HepG2 (cell line): ENCODE results near the gene ARTN. TPM values are rescaled to one million over a fixed set of nuclear protein-coding genes. Genes with fewer than 3 reads are reported as not detected.

Experiments
- ARID2 ChIP-seq: sonication (generic); formaldehyde crosslinking; IDR thresholded peaks from 2 replicates; pipeline ENCODE4 v1.8.1; 2022; ENCODE audit warnings: mild to moderate bottlenecking, missing genetic modification reagents, borderline replicate concordance
- BCL6 ChIP-seq: IDR thresholded peaks from 2 replicates; pipeline ENCODE4 v1.6.1; 2016; ENCODE audit warnings: missing genetic modification reagents, missing compliant biosample characterization
- DNMT1 ChIP-seq: sonication (generic); formaldehyde crosslinking; IDR thresholded peaks from 2 replicates; pipeline ENCODE4 v1.5.1; 2020; ENCODE audit warnings: mild to moderate bottlenecking, missing genetic modification reagents
- GLI4 ChIP-seq: sonication (generic); formaldehyde crosslinking; IDR thresholded peaks from 2 replicates; pipeline ENCODE4 v1.5.1; 2020; ENCODE audit warnings: missing genetic modification reagents, mild to moderate bottlenecking, moderate library complexity, borderline replicate concordance
- MED8 ChIP-seq: sonication (generic); formaldehyde crosslinking; IDR thresholded peaks from 2 replicates; pipeline ENCODE4 v1.8.1; 2023; ENCODE audit warnings: mild to moderate bottlenecking, missing genetic modification reagents; ENCODE audit not compliant: insufficient replicate concordance
- PAWR ChIP-seq: sonication (generic); formaldehyde crosslinking; IDR thresholded peaks from 2 replicates; pipeline ENCODE4 v1.4.0; 2020; ENCODE audit warnings: missing genetic modification reagents, mild to moderate bottlenecking, borderline replicate concordance
- SIN3A ChIP-seq: IDR thresholded peaks from 2 replicates; pipeline ENCODE4 v1.6.1; 2011; ENCODE audit warnings: low read depth, mild to moderate bottlenecking, control low read depth, low read length, borderline replicate concordance
- SMARCE1 ChIP-seq: fragments of 450-650 bp; IDR thresholded peaks from 2 replicates; pipeline ENCODE4 v1.6.1; 2017; ENCODE audit warnings: borderline replicate concordance
- TFAP4 ChIP-seq: sonication (generic); IDR thresholded peaks from 2 replicates; pipeline ENCODE4 v1.6.1; 2016; ENCODE audit warnings: low read depth, borderline replicate concordance
- ZFY ChIP-seq: sonication (generic); formaldehyde crosslinking; IDR thresholded peaks from 2 replicates; pipeline ENCODE4 v1.4.0; 2020; ENCODE audit warnings: missing genetic modification reagents
- ZNF142 ChIP-seq: sonication (generic); formaldehyde crosslinking; IDR thresholded peaks from 2 replicates; pipeline ENCODE4 v1.4.0; 2020; ENCODE audit warnings: missing genetic modification reagents
- ZNF747 ChIP-seq: sonication (generic); formaldehyde crosslinking; IDR thresholded peaks from 2 replicates; pipeline ENCODE4 v1.8.1; 2023; ENCODE audit warnings: missing genetic modification reagents, mild to moderate bottlenecking, borderline replicate concordance
- ZNF782 ChIP-seq: sonication (generic); formaldehyde crosslinking; IDR thresholded peaks from 2 replicates; pipeline ENCODE4 v1.4.0; 2020; ENCODE audit warnings: missing genetic modification reagents, mild to moderate bottlenecking, borderline replicate concordance
- ZNF784 ChIP-seq: sonication (generic); formaldehyde crosslinking; IDR thresholded peaks from 2 replicates; pipeline ENCODE4 v1.5.1; 2020; ENCODE audit warnings: missing genetic modification reagents, mild to moderate bottlenecking, borderline replicate concordance
- polyA plus RNA-seq, 8 experiments: library from polyadenylated mRNA; depleted of rRNA in 3 of 8; stranded (reverse) in 7 of 8; unstranded in 1 of 8; fragments of >200 nt; fragmentation: Illumina TruSeq in 4 of 8; extraction: Trizol in 4 of 8; gene quantifications; 2 replicates each; pipeline versions ENCODE4 v1.2.1 to v1.2.3, GENCODE V29; 2011 to 2016; ENCODE audit warnings: low read depth in 4 of 8, missing spikeins in 1 of 8, mixed read lengths in 1 of 8; ENCODE audit not compliant: insufficient read depth in 1 of 8
- total RNA-seq, 5 experiments: library from RNA; depleted of rRNA; stranded (reverse); fragments of >200 nt; fragmentation: Illumina TruSeq; extraction: Trizol; gene quantifications; 2 replicates each; pipeline ENCODE4 v1.2.3, GENCODE V29; 2016; ENCODE audit warnings: low read depth in 1 of 5
- TF ChIP-seq, protein P1 (sequence below): sonication (generic); formaldehyde crosslinking; IDR thresholded peaks from 2 replicates; pipeline ENCODE4 v1.4.0; 2020; ENCODE audit warnings: mild to moderate bottlenecking, missing genetic modification reagents
- TF ChIP-seq, protein P2 (sequence below): sonication (generic); formaldehyde crosslinking; IDR thresholded peaks from 2 replicates; pipeline ENCODE4 v1.9.0; 2022; ENCODE audit warnings: missing genetic modification reagents, mild to moderate bottlenecking, borderline replicate concordance

ARTN gene
- total and polyA plus RNA-seq, 2 of the 13 experiments (the other 11 are each of a cell fraction or from before 2014, with no cell fraction given), result 0.11 to 0.62 TPM

DNA sequence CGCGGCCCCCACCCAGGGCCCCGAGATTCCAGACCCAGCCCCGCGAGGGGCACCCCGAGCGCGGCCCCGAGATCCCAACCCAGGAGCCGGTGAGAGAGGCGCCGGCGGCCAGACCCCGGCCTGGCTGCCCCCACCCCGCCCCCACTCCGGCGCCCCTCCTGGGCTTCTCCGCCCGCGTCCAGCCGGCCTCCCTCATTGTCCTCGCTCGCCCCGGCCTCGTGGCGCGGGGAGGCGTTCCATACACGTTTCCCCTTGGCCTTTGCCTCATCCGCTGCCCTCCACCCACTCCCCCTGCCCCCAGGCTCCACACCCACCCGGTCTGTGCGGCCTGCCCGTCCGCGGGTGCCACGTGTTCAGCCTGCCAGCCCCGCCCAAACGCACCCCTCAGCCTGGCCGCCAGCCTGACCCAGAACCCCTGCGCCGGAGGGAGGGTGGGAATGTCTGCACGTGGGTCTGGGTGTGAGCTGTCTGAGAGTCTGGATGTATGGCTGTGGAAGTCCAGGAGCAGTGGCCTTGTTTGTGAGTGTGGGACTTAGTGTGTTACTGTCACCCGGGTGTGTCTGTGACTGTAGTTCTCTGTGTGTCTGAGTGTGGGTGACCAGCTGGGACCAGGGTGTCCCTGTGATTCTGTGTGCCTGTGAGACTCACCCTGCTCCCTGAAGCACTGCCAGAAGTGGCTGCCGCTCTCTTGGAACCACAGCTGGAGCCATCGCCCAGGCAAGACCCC is 46.1 kb downstream of the ARTN start (continued):
- 0 out of 2 replicates have a peak, but pooled peaks have one; percentile 9 for TF ChIP-seq ZNF784 (CRISPR knock-in tag)
- TF ChIP-seq SMARCE1, result no peak
- no peak for TF ChIP-seq ARID2 (CRISPR knock-in tag)
- peak; percentile 50; the same call in 1 of the 2 replicates for TF ChIP-seq ZNF142 (CRISPR knock-in tag)
- no peak for TF ChIP-seq TFAP4
- 0 out of 2 replicates have a peak, but pooled peaks have one; percentile 41 for TF ChIP-seq ZNF782 (CRISPR knock-in tag)
- TF ChIP-seq DNMT1 (CRISPR knock-in tag), result no peak
- TF ChIP-seq, protein P1, sequence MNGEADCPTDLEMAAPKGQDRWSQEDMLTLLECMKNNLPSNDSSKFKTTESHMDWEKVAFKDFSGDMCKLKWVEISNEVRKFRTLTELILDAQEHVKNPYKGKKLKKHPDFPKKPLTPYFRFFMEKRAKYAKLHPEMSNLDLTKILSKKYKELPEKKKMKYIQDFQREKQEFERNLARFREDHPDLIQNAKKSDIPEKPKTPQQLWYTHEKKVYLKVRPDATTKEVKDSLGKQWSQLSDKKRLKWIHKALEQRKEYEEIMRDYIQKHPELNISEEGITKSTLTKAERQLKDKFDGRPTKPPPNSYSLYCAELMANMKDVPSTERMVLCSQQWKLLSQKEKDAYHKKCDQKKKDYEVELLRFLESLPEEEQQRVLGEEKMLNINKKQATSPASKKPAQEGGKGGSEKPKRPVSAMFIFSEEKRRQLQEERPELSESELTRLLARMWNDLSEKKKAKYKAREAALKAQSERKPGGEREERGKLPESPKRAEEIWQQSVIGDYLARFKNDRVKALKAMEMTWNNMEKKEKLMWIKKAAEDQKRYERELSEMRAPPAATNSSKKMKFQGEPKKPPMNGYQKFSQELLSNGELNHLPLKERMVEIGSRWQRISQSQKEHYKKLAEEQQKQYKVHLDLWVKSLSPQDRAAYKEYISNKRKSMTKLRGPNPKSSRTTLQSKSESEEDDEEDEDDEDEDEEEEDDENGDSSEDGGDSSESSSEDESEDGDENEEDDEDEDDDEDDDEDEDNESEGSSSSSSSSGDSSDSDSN (CRISPR knock-in tag), result peak; percentile 47; the same call in 1 of the 2 replicates
- TF ChIP-seq PAWR (CRISPR knock-in tag), result 0 out of 2 replicates have a peak, but pooled peaks have one; percentile 63
- peak; percentile 25; the same call in 1 of the 2 replicates for TF ChIP-seq BCL6 (CRISPR knock-in tag)
- peak; percentile 51; the same call in 1 of the 2 replicates for TF ChIP-seq SIN3A
- 0 out of 2 replicates have a peak, but pooled peaks have one; percentile 10 for TF ChIP-seq GLI4
- TF ChIP-seq MED8 (CRISPR knock-in tag), result peak; percentile 67
- no peak for TF ChIP-seq ZNF747
- TF ChIP-seq, protein P2, sequence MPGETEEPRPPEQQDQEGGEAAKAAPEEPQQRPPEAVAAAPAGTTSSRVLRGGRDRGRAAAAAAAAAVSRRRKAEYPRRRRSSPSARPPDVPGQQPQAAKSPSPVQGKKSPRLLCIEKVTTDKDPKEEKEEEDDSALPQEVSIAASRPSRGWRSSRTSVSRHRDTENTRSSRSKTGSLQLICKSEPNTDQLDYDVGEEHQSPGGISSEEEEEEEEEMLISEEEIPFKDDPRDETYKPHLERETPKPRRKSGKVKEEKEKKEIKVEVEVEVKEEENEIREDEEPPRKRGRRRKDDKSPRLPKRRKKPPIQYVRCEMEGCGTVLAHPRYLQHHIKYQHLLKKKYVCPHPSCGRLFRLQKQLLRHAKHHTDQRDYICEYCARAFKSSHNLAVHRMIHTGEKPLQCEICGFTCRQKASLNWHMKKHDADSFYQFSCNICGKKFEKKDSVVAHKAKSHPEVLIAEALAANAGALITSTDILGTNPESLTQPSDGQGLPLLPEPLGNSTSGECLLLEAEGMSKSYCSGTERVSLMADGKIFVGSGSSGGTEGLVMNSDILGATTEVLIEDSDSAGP (CRISPR knock-in tag), result peak; percentile 65; the same call in 1 of the 2 replicates
- peak; percentile 77 for TF ChIP-seq ZFY (CRISPR knock-in tag)
